GM12875 (cell line): ENCODE measurements around the gene AMTN.
"Not testable (repeated sequence)": the region's sequence is repeated elsewhere in the genome, so short reads cannot be mapped to it uniquely, and the experiment has no call there.

Experiments
- H3K4me3 ChIP-seq: one replicate; pipeline ENCODE4 v1.5.1; 2011; ENCODE audit warnings: low read depth, low read length, control low read depth
- TF ChIP-seq, protein P1 (sequence below): IDR thresholded peaks from 2 replicates; pipeline ENCODE4 v1.5.1; 2011; ENCODE audit warnings: low read depth, mild to moderate bottlenecking, control low read depth, inconsistent platforms, low read length, moderate library complexity, borderline replicate concordance; ENCODE audit not compliant: insufficient read depth

Gene AMTN, protein sequence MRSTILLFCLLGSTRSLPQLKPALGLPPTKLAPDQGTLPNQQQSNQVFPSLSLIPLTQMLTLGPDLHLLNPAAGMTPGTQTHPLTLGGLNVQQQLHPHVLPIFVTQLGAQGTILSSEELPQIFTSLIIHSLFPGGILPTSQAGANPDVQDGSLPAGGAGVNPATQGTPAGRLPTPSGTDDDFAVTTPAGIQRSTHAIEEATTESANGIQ

DNA sequence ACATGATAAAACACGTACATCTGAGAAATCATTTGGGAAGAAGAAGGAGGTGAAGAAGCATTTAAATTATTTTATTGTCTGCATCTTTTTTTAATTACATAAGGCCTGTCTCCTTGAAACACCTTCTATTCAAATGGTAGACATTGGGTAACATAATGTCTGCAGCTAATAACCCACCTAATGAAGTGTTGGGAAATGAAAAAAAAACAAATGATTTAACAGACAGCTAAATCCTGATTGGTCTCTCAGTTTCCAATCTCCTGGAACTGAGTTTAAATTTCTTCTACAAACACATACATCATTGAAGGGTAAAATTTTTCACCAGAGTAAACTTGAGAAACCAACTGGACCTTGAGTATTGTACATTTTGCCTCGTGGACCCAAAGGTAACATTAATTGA lies at the start of gene AMTN:
Gene AMTN, plus strand, starts transcription at position 301 of the 400 bp plus-strand sequence. CDS start 209 bp downstream, outside the sequence.
- TF ChIP-seq, protein P1, sequence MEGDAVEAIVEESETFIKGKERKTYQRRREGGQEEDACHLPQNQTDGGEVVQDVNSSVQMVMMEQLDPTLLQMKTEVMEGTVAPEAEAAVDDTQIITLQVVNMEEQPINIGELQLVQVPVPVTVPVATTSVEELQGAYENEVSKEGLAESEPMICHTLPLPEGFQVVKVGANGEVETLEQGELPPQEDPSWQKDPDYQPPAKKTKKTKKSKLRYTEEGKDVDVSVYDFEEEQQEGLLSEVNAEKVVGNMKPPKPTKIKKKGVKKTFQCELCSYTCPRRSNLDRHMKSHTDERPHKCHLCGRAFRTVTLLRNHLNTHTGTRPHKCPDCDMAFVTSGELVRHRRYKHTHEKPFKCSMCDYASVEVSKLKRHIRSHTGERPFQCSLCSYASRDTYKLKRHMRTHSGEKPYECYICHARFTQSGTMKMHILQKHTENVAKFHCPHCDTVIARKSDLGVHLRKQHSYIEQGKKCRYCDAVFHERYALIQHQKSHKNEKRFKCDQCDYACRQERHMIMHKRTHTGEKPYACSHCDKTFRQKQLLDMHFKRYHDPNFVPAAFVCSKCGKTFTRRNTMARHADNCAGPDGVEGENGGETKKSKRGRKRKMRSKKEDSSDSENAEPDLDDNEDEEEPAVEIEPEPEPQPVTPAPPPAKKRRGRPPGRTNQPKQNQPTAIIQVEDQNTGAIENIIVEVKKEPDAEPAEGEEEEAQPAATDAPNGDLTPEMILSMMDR, result no peak
- no peak within 1 kb of the TSS for H3K4me3 ChIP-seq

DNA sequence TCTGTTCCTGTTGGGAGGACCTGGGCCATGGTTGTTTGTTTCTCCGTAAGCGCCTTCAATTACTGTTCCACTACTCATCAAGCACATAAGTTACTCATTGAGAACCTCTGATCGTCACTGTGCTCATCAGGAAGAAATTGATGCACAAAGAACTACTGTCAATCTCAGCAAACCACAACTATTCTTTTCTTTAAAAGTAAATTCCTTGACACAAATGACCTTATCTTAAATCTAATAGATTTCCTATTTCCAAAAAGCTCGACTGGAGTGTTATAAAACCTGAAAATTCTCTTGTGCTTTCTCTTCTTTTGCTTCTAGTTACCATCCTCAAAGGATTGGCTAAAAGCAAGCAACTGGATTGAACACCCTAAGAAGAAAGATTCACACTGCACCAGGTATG lies 46.5 kb upstream of the AMTN start, which contains the start of gene MUC7:
Gene MUC7, plus strand, starts transcription at position 301 of the 400 bp plus-strand sequence. CDS start 1,825 bp downstream, outside the sequence.
- no peak within 1 kb of the TSS for H3K4me3 ChIP-seq
- TF ChIP-seq, protein P1, result no peak

DNA sequence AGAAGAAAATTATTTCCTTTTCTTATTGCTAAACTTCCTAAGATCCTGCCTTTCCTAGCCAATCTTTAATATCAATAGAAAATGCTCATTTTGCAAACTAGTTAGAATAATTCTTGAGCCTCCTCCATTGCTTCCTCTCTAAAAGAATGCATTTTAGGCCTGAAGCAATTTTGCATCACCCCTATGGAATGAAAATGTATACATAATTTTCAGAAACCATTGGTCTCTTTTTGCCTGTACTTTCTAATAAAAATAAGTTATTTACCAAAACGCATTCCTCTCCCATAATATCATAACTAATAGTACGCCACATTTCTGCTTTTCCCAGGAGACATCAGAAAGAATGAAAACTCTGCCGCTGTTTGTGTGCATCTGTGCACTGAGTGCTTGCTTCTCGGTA lies 44.7 kb upstream of the AMTN start:
- H3K4me3 ChIP-seq, result no peak overlapping the region
- TF ChIP-seq, protein P1, result no peak

DNA sequence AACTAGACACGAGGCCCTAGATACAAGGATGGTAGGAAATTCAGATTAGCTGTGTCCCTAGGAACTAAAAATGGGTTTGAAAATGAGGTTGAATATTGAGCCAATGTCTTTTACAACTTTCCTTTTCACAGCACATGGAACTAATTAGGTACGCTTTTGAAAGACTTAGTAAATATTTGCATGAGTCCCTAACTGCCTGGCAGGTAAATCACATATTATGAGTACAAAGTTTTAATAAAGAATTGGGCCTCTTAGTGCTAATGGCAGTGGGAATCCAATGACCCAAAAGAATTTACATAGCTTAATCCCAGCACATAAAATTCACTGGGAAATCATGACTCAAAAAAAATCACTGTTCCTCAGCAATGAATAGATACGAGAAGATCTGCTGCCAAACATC lies 29.6 kb upstream of the AMTN start:
- H3K4me3 ChIP-seq, result no peak overlapping the region
- TF ChIP-seq, protein P1, result no peak

DNA sequence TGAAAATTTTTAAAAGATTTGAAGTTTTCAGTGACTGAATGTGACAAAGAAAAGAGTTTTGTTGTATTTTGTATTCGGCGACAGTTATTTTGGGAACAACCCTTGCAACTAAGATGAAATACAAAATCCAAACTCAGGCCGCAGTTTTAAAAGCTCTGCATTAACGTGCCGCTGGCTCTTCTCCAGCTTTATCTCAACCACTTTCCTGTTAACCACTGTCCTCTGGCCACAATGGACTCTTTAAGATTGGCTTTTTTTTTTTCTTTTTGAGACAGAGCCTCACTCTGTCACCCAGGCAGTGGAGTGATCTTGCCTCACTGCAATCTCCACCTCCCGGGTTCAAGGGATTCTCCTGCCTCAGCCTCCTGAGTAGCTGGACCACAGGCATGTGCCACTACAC lies 22.1 kb upstream of the AMTN start:
- TF ChIP-seq, protein P1, result no peak

DNA sequence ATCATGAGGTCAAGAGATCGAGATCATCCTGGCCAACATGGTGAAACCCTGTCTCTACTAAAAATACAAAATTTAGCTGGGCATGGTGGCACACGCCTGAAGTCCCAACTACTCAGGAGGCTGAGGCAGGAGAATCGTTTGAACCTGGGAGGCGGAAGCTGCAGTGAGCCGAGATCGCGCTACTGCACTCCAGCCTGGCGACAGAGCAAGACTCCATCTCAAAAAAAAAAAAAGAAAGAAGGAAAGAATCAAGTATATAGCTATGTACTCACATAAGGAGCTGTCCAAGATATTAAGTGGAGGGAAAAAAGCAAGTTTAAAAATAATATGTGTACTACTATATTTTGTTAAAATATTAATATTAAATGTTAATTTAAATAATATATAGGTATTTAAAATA lies 16.5 kb upstream of the AMTN start:
- H3K4me3 ChIP-seq, result not testable (repeated sequence)

More for the DNA sequence above, 22.1 kb upstream of the AMTN start:
- H3K4me3 ChIP-seq, result no peak overlapping the region

DNA sequence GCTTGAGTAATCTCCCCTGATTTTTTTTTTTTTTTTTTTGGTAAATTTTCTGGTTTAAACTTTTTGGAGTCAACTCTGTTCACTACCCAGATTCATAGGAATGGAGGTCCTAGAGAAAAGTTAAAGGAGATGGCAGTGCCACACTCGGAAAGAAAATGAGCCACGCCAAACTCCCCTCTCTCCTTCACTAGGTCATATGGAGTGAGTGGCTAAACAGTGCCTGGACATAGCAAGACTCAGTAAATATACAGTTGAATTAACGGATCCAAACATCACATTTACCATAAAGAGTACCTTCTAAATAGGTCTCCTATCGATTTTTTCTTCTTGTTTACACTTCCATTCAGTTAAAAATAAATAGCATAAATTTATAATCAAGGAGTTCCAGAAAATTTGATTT lies 13.6 kb upstream of the AMTN start:
- TF ChIP-seq, protein P1, result no peak
- H3K4me3 ChIP-seq, result no peak overlapping the region

DNA sequence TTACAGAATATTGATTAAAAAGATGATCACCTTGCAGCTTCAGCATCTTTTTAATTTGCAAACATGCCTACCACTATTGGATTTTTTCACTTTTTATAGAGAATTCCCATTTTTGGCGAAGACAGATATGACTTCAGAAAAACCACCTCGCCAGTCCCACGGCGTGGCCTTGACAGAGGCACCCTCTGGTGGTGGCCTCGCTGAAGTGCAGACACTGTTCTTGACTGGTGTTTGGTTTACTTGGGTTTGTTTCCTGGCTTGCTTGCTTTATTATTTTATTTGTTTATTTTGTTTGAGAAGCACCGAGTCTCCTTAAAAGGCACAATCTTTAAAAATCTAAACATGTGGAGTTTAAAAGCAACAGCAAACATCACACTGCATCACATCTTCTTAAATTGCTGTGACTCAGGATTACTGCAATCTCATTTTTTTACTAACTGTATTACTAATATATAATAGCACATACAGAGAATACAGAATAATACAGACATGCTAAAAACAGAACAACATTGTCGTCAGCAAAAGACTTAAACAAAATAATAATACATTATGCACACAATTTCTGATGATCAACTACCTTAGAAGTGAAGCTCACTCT lies 13.1 kb upstream of the AMTN start:
- TF ChIP-seq, protein P1, result peak; percentile 90
- H3K4me3 ChIP-seq, result no peak overlapping the region
